Muscle of back (tissue), 13 donors: ENCODE data around the gene CCDC102A. TPM values are rescaled to one million over a fixed set of nuclear protein-coding genes. Genes with fewer than 3 reads are reported as not detected.
"Not testable (repeated sequence)": the region's sequence is repeated elsewhere in the genome, so short reads cannot be mapped to it uniquely, and the experiment has no call there.

Source experiments
- DNase-seq, 3 donors: peaks; one replicate each; pipeline versions ENCODE4 v3.0.0 to v3.0.0-alpha.2; 2013
- long read RNA-seq, 9 donors: transcript quantifications; one replicate each; lab custom pipeline, GENCODE V29; 2026
- polyA plus RNA-seq, 10 donors: library from polyadenylated mRNA; unstranded; fragments of 120-200 nt; gene quantifications; one replicate each; pipeline ENCODE4 v1.2.1, GENCODE V29; 2013; ENCODE audit not compliant: insufficient read length in 10 of 10

CCDC102A gene
- 10 to 100 TPM in 7 of 10 donors, 1 to 10 TPM in 3; 8.0 to 21.6 (median 12.2) TPM for polyA plus RNA-seq
- long read RNA-seq, donor 1, partial matches to known transcripts: 0 of 4 reads
- long read RNA-seq, donor 1, other reads (novel, unspliced or antisense): 0 of 4 reads
- long read RNA-seq, donor 2: 0 reads
- long read RNA-seq, donor 3: 0 reads
- long read RNA-seq, donor 4, partial matches to known transcripts: 0 of 4 reads
- long read RNA-seq, donor 4, other reads (novel, unspliced or antisense): 0 of 4 reads
- long read RNA-seq, donor 5, partial matches to known transcripts: 0 of 3 reads
- long read RNA-seq, donor 5, other reads (novel, unspliced or antisense): 0 of 3 reads
- long read RNA-seq, donor 6, transcript CCDC102A-201 (9 exons, 2,463 nt): major isoform, 6 of 6 reads
- long read RNA-seq, donor 6, partial matches to known transcripts: 0 of 6 reads
- long read RNA-seq, donor 6, other reads (novel, unspliced or antisense): 0 of 6 reads
- long read RNA-seq, donor 7, partial matches to known transcripts: 0 of 3 reads
- long read RNA-seq, donor 7, other reads (novel, unspliced or antisense): 0 of 3 reads
- long read RNA-seq, donor 8, partial matches to known transcripts: 0 of 5 reads
- long read RNA-seq, donor 8, other reads (novel, unspliced or antisense): 0 of 5 reads
- long read RNA-seq, donor 9, partial matches to known transcripts: 0 of 1 reads
- long read RNA-seq, donor 9, other reads (novel, unspliced or antisense): 0 of 1 reads

DNA sequence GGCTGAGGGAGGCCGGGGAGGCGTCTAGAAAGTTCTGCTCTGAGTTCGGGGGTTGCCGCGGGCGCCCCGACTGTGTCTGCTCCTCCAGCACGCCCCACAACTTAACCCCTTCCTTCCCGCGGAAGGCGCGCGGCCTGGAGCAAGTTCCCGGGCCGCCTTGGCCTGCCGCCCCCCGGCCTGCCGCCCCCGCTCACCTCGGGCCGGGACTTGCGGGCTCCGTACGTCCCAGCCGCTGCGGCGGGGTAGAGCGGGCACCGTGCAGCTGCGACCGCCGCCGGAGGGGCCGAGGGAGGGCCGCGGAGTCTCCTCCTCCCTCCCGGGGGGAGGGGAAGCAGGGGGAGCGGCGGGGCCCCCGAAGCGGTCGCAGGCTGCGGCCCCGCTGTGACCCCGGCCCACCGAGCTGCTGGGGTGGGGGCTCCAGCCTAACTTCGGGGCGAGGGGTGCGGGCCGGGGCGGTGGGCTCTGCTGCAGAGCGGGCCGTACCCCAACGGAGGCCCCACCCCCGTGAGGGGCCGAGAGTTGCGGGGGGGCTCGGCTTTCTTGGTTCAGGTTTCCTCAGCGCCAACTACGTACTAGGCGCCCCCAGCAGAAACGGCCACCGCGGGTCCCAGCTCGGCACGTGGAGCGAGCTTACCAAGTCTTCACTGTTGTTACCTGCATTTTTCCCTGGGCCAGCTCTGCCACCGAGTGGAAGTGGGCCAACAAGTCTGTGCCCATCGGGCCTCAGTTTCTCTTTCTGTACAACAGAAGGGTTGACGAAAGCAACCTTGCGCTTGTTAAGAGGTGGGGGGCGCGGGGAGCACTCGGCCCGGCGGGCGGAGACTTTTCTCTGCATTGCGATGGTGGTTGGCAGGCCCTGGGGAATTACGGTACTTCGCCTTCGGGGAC is at the start of gene CCDC102A:
TSS of gene CCDC102A (minus strand) at position 266 of the 888 bp plus-strand sequence. CDS start 7,394 bp downstream, outside the sequence.
- DNase-seq: peak in 1 of 3 donors; percentile 92

DNA sequence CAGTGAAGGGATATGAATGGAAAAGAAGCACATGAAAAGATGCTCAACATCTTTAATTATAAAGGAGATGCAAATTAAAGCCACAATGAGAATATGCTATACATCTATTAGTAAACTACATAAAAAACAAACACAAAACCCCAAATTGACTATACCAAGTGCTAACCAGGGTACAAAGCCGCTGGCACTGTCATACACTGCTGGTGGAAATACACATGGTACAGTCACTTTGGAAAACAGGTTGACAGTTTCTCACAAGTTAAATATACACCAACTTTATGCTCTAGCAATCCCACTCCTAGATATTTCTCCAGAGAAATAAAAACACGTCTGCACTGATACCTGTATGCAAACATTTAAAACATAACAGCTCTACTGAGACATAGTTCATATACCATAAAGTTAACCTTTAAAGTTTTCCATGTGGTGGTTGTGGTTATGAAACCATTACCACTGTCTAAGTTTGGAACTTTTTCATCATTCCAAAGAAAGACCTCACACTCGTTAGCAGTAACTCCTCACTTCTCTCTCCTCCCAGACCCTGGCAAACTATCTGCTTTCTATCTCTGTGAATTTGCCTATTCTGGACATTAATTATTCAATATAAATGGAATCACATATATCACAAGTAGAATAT is 48.8 kb upstream of the CCDC102A start:
- no peak for DNase-seq

DNA sequence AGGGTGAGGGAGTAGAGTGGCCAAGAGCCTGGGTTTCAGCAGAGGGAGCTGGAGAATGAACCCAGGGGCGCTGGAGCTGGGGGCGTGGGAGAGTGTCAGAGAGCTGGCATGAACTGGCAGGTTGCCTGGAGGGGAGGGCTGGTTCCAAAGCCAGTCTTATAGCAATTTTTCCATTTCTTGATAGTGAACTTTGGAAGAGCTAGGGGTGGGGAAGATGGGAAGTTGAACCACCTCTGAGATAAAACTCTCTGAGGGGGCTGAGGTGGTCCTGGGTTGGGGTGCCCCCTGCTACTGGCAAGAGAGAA is 42.9 kb upstream of the CCDC102A start:
- DNase-seq: no peak

DNA sequence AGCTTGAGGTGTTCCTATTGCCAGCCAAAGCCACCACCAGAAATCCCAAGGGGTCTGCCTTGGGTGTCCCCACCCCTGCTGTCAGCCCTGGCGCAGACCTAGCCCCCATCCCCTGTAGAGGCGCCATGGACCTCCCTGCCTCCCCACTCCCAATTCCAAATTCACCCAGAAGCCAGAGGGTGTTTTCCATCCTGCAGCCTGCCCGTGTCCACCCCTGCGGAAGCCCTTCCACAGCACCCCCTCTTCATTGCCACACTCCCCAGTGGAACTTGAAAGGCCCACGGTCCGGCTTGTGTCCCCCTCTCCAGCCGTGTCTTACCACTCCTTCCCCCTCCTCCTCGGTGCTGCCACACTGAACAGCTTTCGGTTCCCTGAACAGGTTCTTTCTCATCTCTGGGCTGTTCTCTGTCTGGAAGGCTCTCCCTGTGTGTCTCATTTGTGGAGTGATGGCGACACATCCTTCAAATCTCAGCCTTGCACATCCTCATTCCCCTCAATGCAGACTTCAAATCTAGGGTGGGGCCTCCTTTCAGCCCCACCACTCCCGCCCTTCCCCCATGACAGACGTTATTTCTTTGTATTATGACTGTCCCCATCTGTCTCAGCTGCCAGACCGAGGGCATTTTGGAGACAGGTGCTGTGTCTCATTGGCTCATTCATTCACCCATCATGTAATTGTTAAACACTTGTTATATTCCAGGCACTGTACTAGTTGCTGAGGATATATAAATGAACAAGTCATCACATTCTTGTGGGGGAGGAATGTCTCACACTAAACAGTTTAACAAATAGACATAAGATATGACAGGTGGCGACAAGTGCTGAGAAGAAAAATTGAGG is 42.4 kb upstream of the CCDC102A start:
- DNase-seq: no peak

DNA sequence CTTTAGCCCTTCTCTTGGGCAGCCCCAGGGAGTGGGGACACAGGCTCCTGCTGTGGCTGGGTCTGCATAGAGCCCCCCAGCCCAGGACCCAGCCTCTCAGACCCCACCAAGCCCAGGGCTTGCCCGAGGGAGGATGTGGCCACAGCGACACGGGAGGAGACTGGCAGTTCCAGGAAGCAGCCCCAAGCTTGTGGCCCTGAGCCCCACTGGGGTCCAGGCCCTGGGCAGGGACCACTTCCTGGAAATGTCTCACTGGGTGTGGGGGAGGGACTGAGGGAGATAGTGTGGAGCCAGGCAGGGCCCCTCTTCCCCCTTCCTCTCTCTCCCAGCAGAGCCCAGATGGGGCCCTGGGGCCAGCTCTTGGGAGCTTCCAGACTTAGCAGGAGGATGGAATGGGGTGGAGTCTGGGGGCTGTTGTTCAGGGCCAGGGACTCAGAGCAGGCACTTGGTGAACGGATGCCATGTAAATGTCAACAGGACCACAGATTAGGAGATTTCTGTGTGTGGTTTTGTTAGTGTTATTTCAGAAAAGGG is 41.4 kb upstream of the CCDC102A start:
- DNase-seq: no peak

DNA sequence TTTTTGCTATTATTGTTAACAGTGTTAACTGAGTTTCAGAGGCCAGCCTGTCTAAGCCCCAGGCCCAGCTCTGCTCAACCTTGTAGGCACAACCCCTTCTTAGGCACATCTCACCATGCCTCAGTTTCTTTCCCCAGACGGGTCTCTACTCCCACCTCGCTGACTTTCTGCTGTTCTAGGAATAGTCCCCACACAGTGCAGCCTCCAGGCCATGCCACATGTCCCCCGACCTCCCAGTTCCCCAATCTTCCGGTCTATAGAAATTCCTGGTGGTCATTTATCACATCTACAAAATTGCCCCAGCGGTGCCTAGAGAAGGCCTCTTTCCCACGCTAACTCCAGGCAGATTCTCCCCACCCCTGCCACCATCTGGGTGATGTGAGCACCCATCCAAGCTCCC is 40.8 kb upstream of the CCDC102A start:
- no peak for DNase-seq

DNA sequence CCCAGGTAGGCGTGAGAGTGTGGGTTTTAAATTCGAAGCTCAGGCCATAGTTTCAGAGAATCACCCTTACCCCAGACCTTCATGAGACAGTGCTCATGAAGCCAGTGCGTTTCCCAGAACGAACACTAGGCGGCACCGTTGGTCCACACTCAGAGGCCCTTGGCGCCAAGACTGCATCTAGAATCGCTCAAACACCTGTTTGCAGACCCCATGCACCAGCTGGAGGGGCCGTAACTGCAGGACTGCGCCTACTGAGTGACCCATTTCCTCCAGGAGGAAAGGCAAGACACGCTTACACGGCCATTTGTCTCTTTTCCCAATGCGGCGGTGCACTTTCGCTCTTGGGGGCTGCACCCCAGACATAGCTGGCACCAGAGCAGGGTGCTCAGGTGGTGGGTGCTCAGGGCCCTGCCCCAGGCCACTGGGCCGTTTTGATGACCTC is 40.1 kb upstream of the CCDC102A start:
- DNase-seq: peak; percentile 63 to 88 (median 82)

DNA sequence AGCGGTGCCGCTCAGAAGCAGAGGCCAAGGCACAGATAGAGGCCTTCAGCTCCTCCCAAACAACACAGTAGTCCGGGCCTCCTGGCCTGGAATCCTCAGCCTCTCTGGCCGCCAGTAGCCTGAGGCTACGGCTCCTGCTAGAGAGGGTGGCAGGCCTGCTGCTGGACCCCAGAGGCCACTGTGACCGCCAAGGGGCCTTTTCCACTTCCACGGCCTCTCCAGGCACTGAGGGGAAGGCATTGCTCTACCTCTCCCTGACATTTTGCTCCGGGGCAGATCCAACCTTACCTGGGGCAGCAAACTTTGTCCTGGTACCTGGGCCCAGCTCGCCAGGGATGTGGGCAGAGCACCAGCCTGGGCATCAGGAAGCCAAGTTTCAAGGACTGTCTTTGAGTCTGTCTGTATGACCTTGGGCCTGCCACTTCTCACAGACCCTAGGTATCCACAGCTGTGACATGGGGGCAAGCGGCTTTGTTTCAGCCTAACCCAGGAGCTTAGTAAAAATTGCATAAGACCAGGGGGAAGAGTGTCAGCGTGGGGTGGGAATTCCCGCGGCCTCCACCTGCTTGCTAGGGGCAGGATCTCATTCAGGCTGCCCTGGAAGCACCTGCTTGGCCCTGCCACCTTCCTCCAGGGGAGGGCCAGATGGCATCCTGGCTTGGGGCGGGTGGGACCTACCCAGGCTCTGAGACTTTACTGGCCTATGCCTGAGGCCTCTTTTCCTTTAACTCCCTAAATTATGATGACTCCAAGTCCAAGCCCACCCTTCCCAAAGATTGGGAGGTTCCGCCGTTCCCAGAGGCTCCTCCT is 39.3 kb upstream of the CCDC102A start:
- DNase-seq: no peak

DNA sequence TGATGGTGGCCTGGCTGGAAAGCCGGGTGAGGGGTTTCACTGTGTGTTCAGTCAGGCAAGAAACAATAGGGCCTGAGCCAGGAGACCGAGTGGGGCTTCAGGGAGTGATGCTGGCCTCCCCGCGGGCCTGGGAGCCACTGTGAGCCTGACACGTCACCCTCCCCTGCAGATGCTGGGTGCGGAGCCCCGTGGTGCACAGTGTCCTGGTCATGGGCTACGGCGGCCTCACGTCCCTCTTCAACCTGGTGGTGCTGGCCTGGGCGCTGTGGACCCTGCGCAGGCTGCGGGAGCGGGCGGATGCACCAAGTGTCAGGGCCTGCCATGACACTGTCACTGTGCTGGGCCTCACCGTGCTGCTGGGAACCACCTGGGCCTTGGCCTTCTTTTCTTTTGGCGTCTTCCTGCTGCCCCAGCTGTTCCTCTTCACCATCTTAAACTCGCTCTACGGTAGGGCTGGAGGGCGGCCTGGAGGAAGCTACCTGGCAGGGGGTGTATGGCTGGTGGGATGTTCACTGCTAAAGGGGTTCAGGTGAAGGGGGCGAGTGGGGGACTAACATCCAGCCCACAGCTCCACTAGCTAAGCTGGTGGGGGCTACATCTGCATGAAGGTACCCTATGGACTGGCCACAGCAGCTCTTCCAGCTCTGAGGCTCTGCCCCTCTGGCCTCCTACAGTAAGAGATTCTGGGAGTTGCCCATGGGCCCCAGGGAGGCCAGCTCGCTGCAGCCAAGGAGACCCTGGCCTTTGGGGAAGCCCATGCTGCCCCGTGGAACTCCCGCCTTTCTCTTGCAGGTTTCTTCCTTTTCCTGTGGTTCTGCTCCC is 38.5 kb upstream of the CCDC102A start:
- DNase-seq: no peak

DNA sequence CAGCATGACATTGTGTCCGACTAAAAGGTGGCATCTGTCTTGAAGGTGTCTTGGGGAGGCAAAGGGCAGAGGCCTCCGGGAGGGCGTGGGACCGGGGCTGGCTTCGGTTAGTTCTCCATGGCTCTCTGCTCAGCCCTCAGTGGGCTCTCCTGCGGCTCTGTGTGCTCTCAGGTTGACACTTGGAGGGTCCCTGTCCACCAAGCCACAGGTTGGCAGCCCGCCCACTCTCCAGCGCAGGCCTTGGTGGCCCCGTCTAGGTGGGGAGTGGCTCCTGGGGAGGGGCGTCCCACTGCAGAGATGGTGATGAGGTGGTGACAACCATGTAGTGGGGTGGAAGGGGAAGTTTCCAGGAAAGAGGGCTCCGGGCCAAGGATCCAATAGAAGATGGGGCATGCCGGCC is 37.7 kb upstream of the CCDC102A start:
- DNase-seq: no peak

DNA sequence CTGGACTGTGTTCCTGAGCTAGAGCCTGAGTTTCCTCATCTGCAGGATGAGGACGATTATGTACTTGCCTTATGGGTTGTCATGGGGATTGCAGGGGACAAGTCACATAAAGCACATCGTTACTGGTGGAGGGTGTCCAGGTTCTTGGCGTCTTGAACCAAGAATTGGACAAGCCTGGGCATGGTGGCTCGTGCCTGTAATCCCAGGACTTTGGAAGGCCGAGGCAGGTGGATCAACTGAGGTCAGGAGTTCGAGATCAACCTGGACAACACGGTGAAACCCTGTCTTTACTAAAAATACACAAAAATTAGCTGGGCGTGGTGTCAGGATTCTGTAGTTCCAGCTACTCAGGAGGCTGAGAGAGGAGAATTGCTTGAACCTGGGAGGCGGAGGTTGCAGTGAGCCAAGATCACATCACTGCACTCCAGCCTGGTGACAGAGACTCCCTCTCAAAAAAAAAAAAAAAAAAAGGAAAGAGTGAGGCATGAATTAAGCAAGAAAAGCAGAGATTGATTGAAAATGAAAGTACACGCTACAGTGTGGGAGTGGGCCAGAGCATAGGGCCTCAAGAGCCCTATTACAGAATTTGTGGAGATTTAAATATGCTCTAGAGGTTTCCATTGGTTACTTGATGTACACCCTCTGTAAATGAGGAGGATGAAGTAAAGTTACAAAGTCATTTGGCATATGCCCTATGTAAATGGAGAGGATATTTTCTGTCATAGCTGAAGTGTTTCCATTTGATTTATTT is 36.8 kb upstream of the CCDC102A start:
- DNase-seq: no peak

DNA sequence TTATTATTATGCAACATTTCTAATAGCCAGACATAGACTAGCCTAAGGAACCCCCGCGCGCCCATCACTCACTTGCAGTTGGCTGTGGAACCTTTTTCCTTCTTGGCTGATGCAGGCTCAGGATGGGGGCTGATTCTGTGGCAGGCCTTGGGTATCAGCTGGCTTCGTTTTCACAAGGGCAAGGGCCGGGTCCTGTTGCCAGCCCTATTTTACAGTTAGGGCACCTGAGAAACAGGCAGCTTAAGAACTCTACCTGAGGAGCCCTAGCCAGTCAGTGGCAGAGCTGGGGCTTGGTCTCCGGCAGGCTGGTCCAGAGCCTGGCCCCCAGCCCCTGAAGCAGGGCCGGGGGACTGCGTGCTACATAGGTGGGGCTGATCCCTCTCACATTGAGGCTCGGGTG is 34.7 kb upstream of the CCDC102A start:
- DNase-seq: no peak

DNA sequence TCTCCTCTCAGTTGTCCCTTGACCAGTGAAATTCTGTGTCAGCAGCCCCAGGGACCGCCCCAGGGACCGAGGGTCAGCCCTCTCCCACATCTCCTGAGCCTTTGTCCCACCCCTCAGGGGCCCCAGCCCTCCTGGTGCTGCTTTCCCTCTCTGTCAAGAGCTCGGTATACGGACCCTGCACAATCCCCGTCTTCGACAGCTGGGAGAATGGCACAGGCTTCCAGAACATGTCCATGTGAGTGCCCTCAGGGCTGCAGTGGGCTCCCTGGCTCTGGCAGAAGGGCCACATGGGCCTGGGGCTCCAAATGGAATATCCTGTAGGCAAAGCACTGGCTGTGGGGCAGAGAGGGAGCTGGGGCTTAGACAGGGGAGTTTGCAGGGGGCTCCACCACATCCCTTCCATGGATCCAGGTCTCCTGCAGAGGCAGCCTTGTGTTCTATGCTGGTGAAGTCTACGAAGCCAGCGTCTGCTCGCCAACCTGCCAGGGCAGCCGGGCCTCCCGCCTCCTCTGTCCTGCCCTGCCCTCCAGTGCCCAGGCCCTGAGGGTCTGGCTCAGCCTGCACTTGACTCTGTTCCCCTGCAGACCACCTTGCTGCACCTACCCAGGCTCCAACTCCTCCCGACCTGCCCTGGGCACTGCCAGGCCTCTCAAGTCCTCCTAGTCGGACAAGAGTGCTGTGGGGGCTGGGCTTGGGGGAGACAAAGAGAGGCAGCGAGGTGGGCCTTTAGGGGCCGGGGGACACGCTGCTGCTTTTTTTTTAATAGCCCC is 34.1 kb upstream of the CCDC102A start:
- no peak for DNase-seq

DNA sequence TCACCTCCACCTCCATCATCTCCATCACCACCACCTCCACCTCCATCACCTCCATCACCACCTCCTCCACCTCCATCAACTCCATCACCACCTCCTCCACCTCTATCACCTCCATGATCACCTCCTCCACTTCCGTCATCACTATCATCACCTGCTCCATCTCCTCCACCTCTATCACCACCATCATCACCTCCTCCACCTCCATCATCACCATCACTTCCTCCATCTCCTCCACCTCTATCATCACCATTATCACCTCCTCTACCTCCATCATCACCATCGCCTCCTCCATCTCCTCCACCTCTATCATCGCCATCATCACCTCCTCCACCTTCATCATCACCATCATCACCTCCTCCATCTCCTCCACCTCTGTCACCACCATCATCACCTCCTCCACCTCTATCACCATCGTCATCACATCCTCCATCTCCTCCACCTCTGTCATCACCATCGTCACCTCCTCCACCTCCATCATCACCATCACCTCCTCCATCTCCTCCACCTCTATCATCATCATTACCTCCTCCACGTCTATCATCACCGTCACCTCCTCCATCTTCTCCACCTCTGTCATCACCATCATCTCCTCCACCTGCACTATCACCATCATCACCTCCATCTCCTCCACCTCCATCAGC is 33.1 kb upstream of the CCDC102A start:
- no peak for DNase-seq

DNA sequence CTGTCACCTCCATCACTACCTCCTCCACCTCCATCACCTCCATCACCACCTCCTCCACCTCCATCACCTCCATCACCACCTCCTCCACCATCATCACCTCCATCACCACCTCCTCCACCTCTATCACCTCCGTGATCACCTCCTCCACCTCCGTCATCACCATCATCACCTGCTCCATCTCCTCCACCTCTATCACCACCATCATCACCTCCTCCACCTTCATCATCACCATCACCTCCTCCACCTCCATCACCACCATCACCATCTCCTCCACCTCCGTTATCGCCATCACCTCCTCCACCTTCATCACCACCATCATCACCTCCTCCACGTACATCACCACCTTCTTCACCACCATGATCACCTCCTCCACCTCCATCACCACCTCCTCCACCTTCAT is 32.4 kb upstream of the CCDC102A start:
- DNase-seq: not testable (repeated sequence)

DNA sequence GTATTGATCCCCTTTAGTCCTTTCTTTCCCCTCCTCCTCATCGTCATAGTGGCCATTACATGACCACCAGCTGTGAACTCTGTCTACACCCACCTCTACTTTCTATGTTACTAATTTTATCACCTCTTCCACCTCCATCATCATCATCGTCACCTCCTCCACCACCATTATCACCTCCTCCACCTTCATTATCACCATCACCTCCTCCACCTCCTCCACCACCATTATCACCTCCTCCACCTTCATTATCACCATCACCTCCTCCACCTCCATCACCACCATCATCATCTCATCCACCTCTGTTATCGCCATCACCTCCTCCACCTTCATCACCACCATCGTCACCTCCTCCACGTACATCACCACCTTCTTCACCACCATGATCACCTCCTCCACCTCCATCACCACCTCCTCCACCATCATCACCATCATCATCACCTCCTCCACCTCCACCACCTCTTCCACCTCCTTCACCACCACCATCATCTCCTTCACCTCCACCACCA is 31.9 kb upstream of the CCDC102A start:
- no peak for DNase-seq
